DMS114 treated with DMSO at 0.1 percent for 48 hours (cell line): Measurements from ENCODE around the gene DOCK3.

Source experiments
- DNase-seq: peaks from one replicate; lab custom pipeline; 2025; ENCODE audit not compliant: unreplicated experiment; lab: John Stamatoyannopoulos, UW

Gene DOCK3

GRCh38 chr3:51395493-51396213 is 720.9 kb downstream of the DOCK3 start:
- DNase-seq = no peak

- DNase-seq = no peak
These were observed 721.7 kb downstream of the DOCK3 start for GRCh38 chr3:51396401-51396800.

GRCh38 chr3:51397392-51397791 is 722.7 kb downstream of the DOCK3 start:
- no peak for DNase-seq

GRCh38 chr3:51398595-51399310 is 724.0 kb downstream of the DOCK3 start:
- DNase-seq = no peak

GRCh38 chr3:51400166-51400565 is 725.4 kb downstream of the DOCK3 start:
- DNase-seq = no peak

- no peak for DNase-seq
These were observed 727.0 kb downstream of the DOCK3 start for GRCh38 chr3:51401735-51402134.

GRCh38 chr3:51403675-51404074 is 728.9 kb downstream of the DOCK3 start:
- DNase-seq = no peak

- DNase-seq = no peak
These were observed 733.3 kb downstream of the DOCK3 start for GRCh38 chr3:51408021-51408420.

- DNase-seq = no peak
These were observed 734.1 kb downstream of the DOCK3 start for GRCh38 chr3:51408813-51409212.

GRCh38 chr3:51422211-51422610 is 747.5 kb downstream of the DOCK3 start:
- no peak for DNase-seq

GRCh38 chr3:51426921-51427320 is 752.2 kb downstream of the DOCK3 start:
- no peak for DNase-seq

- no peak for DNase-seq
These were observed 754.4 kb downstream of the DOCK3 start for GRCh38 chr3:51429138-51429537.
